ENCODE results near the gene SS18.

Gene SS18

GRCh38 chr18:26022585-26022984, 67.8 kb downstream of the SS18 start:
- Histone ChIP-seq H4K20me1 (ENCODE audit: control insufficient read depth, insufficient read depth, low read depth, low read length) (no peaks in the 10 kb centered on the region; the same call in 1 of the 2 replicates), H3K36me3 (ENCODE audit: control insufficient read depth, low read length) (peaks cover 87% of the 10 kb centered on the region), H3K4me1 (ENCODE audit: control insufficient read depth, low read length) (no peaks in the 10 kb centered on the region), H3K4me3 (ENCODE audit: low read length) (no peak overlapping the region), H3K27me3 (ENCODE audit: control insufficient read depth, low read length) (no peaks in the 10 kb centered on the region), H3K79me2 (ENCODE audit: control insufficient read depth, low read length) (peaks cover 7% of the 10 kb centered on the region), H3F3A (ENCODE audit: control insufficient read depth, insufficient read depth) (peaks cover 2% of the 10 kb centered on the region; the same call in 1 of the 2 replicates), H3K27ac (ENCODE audit: low read depth, low read length) (no peak overlapping the region), H3K9me2 (replicated peaks; ENCODE audit: control insufficient read depth, low read length) (no peaks in the 10 kb centered on the region), H3K4me2 (ENCODE audit: low read length) (no peak overlapping the region), H3K9me3 (ENCODE audit: control insufficient read depth, insufficient read depth, low read length) (no peaks in the 10 kb centered on the region)
- TF ChIP-seq, protein P1, sequence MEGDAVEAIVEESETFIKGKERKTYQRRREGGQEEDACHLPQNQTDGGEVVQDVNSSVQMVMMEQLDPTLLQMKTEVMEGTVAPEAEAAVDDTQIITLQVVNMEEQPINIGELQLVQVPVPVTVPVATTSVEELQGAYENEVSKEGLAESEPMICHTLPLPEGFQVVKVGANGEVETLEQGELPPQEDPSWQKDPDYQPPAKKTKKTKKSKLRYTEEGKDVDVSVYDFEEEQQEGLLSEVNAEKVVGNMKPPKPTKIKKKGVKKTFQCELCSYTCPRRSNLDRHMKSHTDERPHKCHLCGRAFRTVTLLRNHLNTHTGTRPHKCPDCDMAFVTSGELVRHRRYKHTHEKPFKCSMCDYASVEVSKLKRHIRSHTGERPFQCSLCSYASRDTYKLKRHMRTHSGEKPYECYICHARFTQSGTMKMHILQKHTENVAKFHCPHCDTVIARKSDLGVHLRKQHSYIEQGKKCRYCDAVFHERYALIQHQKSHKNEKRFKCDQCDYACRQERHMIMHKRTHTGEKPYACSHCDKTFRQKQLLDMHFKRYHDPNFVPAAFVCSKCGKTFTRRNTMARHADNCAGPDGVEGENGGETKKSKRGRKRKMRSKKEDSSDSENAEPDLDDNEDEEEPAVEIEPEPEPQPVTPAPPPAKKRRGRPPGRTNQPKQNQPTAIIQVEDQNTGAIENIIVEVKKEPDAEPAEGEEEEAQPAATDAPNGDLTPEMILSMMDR (IDR thresholded peaks at IDR 0.05; ENCODE audit: low read depth, low read length, poor library complexity, severe bottlenecking), result no peak
- TF ChIP-seq EZH2phosphoT487 (IDR thresholded peaks at IDR 0.05; ENCODE audit: borderline replicate concordance, low read length), result no peak

GRCh38 chr18:26021061-26021754, 69.2 kb downstream of the SS18 start:
- peaks cover 3% of the 10 kb centered on the region for H3K79me2 ChIP-seq (ENCODE audit: control insufficient read depth, low read length)
- H3F3A ChIP-seq (ENCODE audit: control insufficient read depth, insufficient read depth), result no peaks in the 10 kb centered on the region; the same call in 1 of the 2 replicates
- H3K4me2 ChIP-seq (ENCODE audit: low read length), result no peak overlapping the region
- H3K9me2 ChIP-seq (replicated peaks; ENCODE audit: control insufficient read depth, low read length), result no peaks in the 10 kb centered on the region
- no peak overlapping the region for H3K4me3 ChIP-seq (ENCODE audit: low read length)
- no peaks in the 10 kb centered on the region; the same call in 1 of the 2 replicates for H4K20me1 ChIP-seq (ENCODE audit: control insufficient read depth, insufficient read depth, low read depth, low read length)
- H3K4me1 ChIP-seq (ENCODE audit: control insufficient read depth, low read length), result no peaks in the 10 kb centered on the region
- no peak overlapping the region for H3K27ac ChIP-seq (ENCODE audit: low read depth, low read length)
- H3K9me3 ChIP-seq (ENCODE audit: control insufficient read depth, insufficient read depth, low read length), result no peaks in the 10 kb centered on the region
- H3K27me3 ChIP-seq (ENCODE audit: control insufficient read depth, low read length), result no peaks in the 10 kb centered on the region
- H3K36me3 ChIP-seq (ENCODE audit: control insufficient read depth, low read length), result peaks cover 89% of the 10 kb centered on the region
- TF ChIP-seq EZH2phosphoT487 (IDR thresholded peaks at IDR 0.05; ENCODE audit: borderline replicate concordance, low read length), result no peak
- TF ChIP-seq, protein P1 (IDR thresholded peaks at IDR 0.05; ENCODE audit: low read depth, low read length, poor library complexity, severe bottlenecking), result no peak

- no peaks in the 10 kb centered on the region for H3K27me3 ChIP-seq (ENCODE audit: control insufficient read depth, low read length)
Observed at GRCh38 chr18:26017929-26018328, 72.5 kb downstream of the SS18 start.

More at GRCh38 chr18:26017929-26018328, 72.5 kb downstream of the SS18 start:
- Histone ChIP-seq H3K4me3 (ENCODE audit: low read length) (no peak overlapping the region), H3K4me2 (ENCODE audit: low read length) (no peak overlapping the region), H3K27ac (ENCODE audit: low read depth, low read length) (no peak overlapping the region), H3K36me3 (ENCODE audit: control insufficient read depth, low read length) (peaks cover 82% of the 10 kb centered on the region), H3K9me3 (ENCODE audit: control insufficient read depth, insufficient read depth, low read length) (no peaks in the 10 kb centered on the region), H3K79me2 (ENCODE audit: control insufficient read depth, low read length) (no peaks in the 10 kb centered on the region), H3F3A (ENCODE audit: control insufficient read depth, insufficient read depth) (no peaks in the 10 kb centered on the region), H4K20me1 (ENCODE audit: control insufficient read depth, insufficient read depth, low read depth, low read length) (no peaks in the 10 kb centered on the region; the same call in 1 of the 2 replicates), H3K4me1 (ENCODE audit: control insufficient read depth, low read length) (no peaks in the 10 kb centered on the region), H3K9me2 (replicated peaks; ENCODE audit: control insufficient read depth, low read length) (no peaks in the 10 kb centered on the region)
- TF ChIP-seq EZH2phosphoT487 (IDR thresholded peaks at IDR 0.05; ENCODE audit: borderline replicate concordance, low read length), result no peak
- TF ChIP-seq, protein P1 (IDR thresholded peaks at IDR 0.05; ENCODE audit: low read depth, low read length, poor library complexity, severe bottlenecking), result no peak

Measured in DOHH2 (cell line).